ENCODE data around the gene MUSTN1. TPM values are rescaled to one million over a fixed set of nuclear protein-coding genes. Genes with fewer than 3 reads are reported as not detected.
A peak's percentile ranks its signal among the peaks of the same experiment; 100 is the strongest.

Gene MUSTN1
- total and polyA plus RNA-seq, 2 of the 13 experiments (the other 11 are each of a cell fraction or from before 2014, with no cell fraction given): 0.84 to 1.4 TPM

DNA sequence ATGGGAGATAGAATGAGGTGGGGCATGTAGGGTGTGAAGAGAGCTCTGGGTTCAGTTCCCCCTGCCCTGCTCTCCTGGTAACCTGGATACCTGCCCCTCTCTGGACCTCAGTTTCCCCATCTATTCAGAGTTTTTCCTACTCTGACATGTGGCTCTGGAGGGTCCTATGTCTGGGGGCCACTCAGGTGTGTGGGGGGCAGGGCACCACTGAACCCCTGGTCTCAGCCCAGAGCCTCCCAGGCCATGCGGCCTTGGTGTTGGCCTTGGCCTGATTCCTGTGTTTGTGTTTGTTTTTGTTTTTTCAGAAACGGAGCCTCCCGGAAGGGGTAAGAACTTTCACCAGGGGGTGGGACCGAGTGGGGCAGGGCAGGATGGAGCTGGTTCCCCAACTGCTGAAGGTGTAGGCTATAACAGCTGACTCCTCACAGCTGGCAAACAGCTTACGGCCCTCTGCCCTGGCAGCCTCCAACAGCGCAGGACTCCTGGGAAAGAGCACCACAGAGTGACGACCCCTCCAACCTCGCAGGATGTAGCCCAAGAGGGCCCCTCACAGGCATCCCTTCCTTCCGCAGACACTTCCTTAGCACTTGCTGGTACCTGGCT is 39.4 kb downstream of the MUSTN1 start (continued):
- TF ChIP-seq TSC22D2 (CRISPR knock-in tag; IDR thresholded peaks at IDR 0.05; ENCODE audit: borderline replicate concordance) (peak; percentile 80; the same call in 1 of the 2 replicates), ZNF672 (CRISPR knock-in tag; IDR thresholded peaks at IDR 0.05) (no peak), KAT7 (CRISPR knock-in tag; IDR thresholded peaks at IDR 0.05; ENCODE audit: borderline replicate concordance) (peak; percentile 30; the same call in 1 of the 2 replicates), SOX6 (IDR thresholded peaks at IDR 0.05) (no peak), SOX6 (CRISPR knock-in tag; IDR thresholded peaks at IDR 0.05) (peak; percentile 83), CHD4 (IDR thresholded peaks at IDR 0.05; ENCODE audit: borderline replicate concordance, low read length) (no peak), MED8 (CRISPR knock-in tag; IDR thresholded peaks at IDR 0.05; ENCODE audit: insufficient replicate concordance) (no peak), RXRA (CRISPR knock-in tag; IDR thresholded peaks at IDR 0.05) (peak; percentile 83; the same call in 1 of the 2 replicates), ZNF20 (CRISPR knock-in tag; IDR thresholded peaks at IDR 0.05) (no peak), PRMT3 (CRISPR knock-in tag; IDR thresholded peaks at IDR 0.05; ENCODE audit: borderline replicate concordance, low read depth) (no peak), ZMYM2 (CRISPR knock-in tag; IDR thresholded peaks at IDR 0.05) (no peak), HMGA1 (CRISPR knock-in tag; conservative IDR thresholded peaks at IDR 0.05) (no peak), FOXC1 (CRISPR knock-in tag; IDR thresholded peaks at IDR 0.05; ENCODE audit: borderline replicate concordance) (no peak), GABPA (IDR thresholded peaks at IDR 0.05; ENCODE audit: low read depth, low read length) (no peak), GABPA (CRISPR knock-in tag; IDR thresholded peaks at IDR 0.05; ENCODE audit: low read depth) (peak; percentile 76), ZNF468 (CRISPR knock-in tag; IDR thresholded peaks at IDR 0.05) (no peak), NFKBIZ (CRISPR knock-in tag; IDR thresholded peaks at IDR 0.05) (0 out of 2 replicates have a peak, but pooled peaks have one; percentile 73), ADNP (CRISPR knock-in tag; IDR thresholded peaks at IDR 0.05) (no peak), SOX13 (IDR thresholded peaks at IDR 0.05) (0 out of 2 replicates have a peak, but pooled peaks have one; percentile 40), SOX13 (CRISPR knock-in tag; conservative IDR thresholded peaks at IDR 0.05 in 1 of 2, IDR thresholded peaks at IDR 0.05 in 1 of 2) (peak in 1 of 2 experiments; percentile 78; a peak in 1 of 4 replicates), ZNF121 (CRISPR knock-in tag; IDR thresholded peaks at IDR 0.05) (no peak), IRF2 (CRISPR knock-in tag; IDR thresholded peaks at IDR 0.05) (peak; percentile 69), HOXA7 (CRISPR knock-in tag; IDR thresholded peaks at IDR 0.05) (no peak), ZNF251 (CRISPR knock-in tag; IDR thresholded peaks at IDR 0.05) (no peak), ZNF354B (CRISPR knock-in tag; IDR thresholded peaks at IDR 0.05) (no peak), MLLT10 (CRISPR knock-in tag; IDR thresholded peaks at IDR 0.05) (no peak), ZMAT3 (CRISPR knock-in tag; conservative IDR thresholded peaks at IDR 0.05) (peak; percentile 73; the same call in 1 of the 2 replicates), ZFY (CRISPR knock-in tag; IDR thresholded peaks at IDR 0.05) (0 out of 2 replicates have a peak, but pooled peaks have one; percentile 10), ZNF569 (CRISPR knock-in tag; IDR thresholded peaks at IDR 0.05; ENCODE audit: borderline replicate concordance) (0 out of 2 replicates have a peak, but pooled peaks have one; percentile 9), HMG20B (CRISPR knock-in tag; conservative IDR thresholded peaks at IDR 0.05) (no peak), SETDB1 (CRISPR knock-in tag; IDR thresholded peaks at IDR 0.05; ENCODE audit: borderline replicate concordance) (no peak), AGO2 (optimal IDR thresholded peaks at IDR 0.05; ENCODE audit: low read depth, low read length) (no peak), RBM22 (optimal IDR thresholded peaks at IDR 0.05; ENCODE audit: low read length) (no peak), ZNF224 (CRISPR knock-in tag; IDR thresholded peaks at IDR 0.05) (no peak)
- TF ChIP-seq, protein P1, sequence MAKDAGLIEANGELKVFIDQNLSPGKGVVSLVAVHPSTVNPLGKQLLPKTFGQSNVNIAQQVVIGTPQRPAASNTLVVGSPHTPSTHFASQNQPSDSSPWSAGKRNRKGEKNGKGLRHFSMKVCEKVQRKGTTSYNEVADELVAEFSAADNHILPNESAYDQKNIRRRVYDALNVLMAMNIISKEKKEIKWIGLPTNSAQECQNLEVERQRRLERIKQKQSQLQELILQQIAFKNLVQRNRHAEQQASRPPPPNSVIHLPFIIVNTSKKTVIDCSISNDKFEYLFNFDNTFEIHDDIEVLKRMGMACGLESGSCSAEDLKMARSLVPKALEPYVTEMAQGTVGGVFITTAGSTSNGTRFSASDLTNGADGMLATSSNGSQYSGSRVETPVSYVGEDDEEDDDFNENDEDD (CRISPR knock-in tag; IDR thresholded peaks at IDR 0.05; ENCODE audit: borderline replicate concordance): 0 out of 2 replicates have a peak, but pooled peaks have one; percentile 25
